ENCODE measurements around the gene WNT16.

DNA sequence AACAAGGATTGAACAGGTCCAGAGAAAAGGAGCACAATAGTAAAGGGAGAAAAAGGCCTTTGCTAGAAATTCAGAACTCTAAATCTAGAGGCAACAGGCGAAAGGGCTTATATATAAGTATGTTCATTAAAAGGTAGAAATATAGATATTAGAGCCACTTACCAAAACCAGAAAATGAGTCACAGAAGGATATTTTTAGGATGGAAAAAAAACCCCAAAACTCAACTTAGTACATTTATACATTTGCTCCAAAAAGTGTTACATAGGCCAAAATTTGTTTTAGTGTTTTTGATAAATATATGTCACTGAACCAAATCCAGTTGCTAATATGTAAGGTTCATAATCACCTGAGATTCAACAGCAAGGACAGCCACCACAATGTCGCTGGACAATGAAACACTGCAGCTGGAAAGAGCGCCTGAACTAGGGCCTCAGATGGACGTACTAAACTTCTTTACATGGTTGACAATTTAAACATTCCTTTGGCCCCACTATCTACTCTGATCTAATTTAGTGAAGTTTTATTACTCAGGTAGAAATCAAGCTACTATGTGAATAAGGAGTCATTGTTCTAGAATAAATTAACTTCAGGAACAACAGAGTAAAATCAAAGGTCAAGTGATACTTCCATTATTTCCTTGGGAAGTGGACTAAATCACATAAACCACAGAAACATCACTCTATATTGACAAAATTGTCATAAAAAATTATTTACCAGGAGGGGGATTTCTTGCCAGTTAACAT is 56.4 kb downstream of the WNT16 start:
- TF ChIP-seq, protein P1, sequence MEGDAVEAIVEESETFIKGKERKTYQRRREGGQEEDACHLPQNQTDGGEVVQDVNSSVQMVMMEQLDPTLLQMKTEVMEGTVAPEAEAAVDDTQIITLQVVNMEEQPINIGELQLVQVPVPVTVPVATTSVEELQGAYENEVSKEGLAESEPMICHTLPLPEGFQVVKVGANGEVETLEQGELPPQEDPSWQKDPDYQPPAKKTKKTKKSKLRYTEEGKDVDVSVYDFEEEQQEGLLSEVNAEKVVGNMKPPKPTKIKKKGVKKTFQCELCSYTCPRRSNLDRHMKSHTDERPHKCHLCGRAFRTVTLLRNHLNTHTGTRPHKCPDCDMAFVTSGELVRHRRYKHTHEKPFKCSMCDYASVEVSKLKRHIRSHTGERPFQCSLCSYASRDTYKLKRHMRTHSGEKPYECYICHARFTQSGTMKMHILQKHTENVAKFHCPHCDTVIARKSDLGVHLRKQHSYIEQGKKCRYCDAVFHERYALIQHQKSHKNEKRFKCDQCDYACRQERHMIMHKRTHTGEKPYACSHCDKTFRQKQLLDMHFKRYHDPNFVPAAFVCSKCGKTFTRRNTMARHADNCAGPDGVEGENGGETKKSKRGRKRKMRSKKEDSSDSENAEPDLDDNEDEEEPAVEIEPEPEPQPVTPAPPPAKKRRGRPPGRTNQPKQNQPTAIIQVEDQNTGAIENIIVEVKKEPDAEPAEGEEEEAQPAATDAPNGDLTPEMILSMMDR (IDR thresholded peaks at IDR 0.05; ENCODE audit: low read depth, low read length): no peak
- TF ChIP-seq EZH2phosphoT487 (IDR thresholded peaks at IDR 0.05; ENCODE audit: low read depth): no peak

Data from OCI-LY3 (cell line).